Lower leg skin (tissue), 3 donors: ENCODE results near the gene SCARB2.

Source experiments
- POLR2A ChIP-seq, 2 donors: fragments of 450-650 bp; IDR thresholded peaks; one replicate each; pipeline ENCODE4 v1.6.1; 2016 to 2017; ENCODE audit warnings: antibody characterized with exemption in 2 of 2, mild to moderate bottlenecking in 1 of 2, moderate library complexity in 1 of 2
- TF ChIP-seq, protein P1 (sequence below), 3 donors: fragments of 450-650 bp; IDR thresholded peaks; one replicate each; pipeline ENCODE4 v1.5.1; 2016; ENCODE audit warnings: antibody characterized with exemption in 3 of 3, mild to moderate bottlenecking in 3 of 3, moderate library complexity in 2 of 3

DNA sequence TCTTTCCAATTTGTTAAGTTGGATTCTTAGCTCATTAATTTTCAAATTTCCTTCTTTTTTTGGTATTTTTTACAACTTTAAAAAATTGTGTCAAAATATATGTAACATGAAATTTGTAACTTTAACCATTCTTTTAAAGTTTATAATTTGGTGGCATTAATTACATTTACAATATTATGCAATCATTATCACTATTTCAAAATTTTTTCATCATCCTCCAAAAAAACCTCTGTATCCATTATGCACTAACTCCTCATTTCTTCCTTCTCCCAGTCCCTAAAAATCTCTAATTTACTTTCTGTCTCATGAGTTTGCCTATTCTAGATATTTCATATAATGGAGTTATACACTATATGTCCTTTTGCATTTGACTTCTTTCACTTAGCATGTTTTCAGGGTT, 33.2 kb upstream of the SCARB2 start:
- TF ChIP-seq, protein P1, sequence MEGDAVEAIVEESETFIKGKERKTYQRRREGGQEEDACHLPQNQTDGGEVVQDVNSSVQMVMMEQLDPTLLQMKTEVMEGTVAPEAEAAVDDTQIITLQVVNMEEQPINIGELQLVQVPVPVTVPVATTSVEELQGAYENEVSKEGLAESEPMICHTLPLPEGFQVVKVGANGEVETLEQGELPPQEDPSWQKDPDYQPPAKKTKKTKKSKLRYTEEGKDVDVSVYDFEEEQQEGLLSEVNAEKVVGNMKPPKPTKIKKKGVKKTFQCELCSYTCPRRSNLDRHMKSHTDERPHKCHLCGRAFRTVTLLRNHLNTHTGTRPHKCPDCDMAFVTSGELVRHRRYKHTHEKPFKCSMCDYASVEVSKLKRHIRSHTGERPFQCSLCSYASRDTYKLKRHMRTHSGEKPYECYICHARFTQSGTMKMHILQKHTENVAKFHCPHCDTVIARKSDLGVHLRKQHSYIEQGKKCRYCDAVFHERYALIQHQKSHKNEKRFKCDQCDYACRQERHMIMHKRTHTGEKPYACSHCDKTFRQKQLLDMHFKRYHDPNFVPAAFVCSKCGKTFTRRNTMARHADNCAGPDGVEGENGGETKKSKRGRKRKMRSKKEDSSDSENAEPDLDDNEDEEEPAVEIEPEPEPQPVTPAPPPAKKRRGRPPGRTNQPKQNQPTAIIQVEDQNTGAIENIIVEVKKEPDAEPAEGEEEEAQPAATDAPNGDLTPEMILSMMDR (IDR thresholded peaks at IDR 0.05), result no peak
- TF ChIP-seq POLR2A (IDR thresholded peaks at IDR 0.05), result no peak
